Measurements from ENCODE around the gene SLC8A2. TPM values are rescaled to one million over a fixed set of nuclear protein-coding genes. Genes with fewer than 3 reads are reported as not detected.

SLC8A2 gene
- total RNA-seq, 1 donor from 2014 or later, result 115 TPM

- no peak for TF ChIP-seq CTCF (IDR thresholded peaks at IDR 0.05; ENCODE audit: partially characterized antibody, unreplicated experiment)
- H3K9me3 Mint-ChIP-seq (ENCODE audit: unreplicated experiment), result peaks cover 15% of the 10 kb centered on the region
- H3K4me1 Mint-ChIP-seq (ENCODE audit: low read depth, unreplicated experiment), result peaks cover 45% of the 10 kb centered on the region
- H3K4me3 Mint-ChIP-seq (ENCODE audit: unreplicated experiment), result no peak overlapping the region
- no peaks in the 10 kb centered on the region for H3K36me3 Mint-ChIP-seq (ENCODE audit: unreplicated experiment)
- no peak overlapping the region for H3K27ac Mint-ChIP-seq (ENCODE audit: unreplicated experiment)
- peaks cover 8% of the 10 kb centered on the region for H3K27me3 Mint-ChIP-seq (ENCODE audit: unreplicated experiment)
- no peak for DNase-seq
Observed at GRCh38 chr19:47503826-47504150, 32.1 kb upstream of the SLC8A2 start.

GRCh38 chr19:47503130-47503825 is 31.6 kb upstream of the SLC8A2 start:
- Mint-ChIP-seq H3K27me3 (ENCODE audit: unreplicated experiment) (peaks cover 8% of the 10 kb centered on the region), H3K9me3 (ENCODE audit: unreplicated experiment) (peaks cover 18% of the 10 kb centered on the region), H3K27ac (ENCODE audit: unreplicated experiment) (peak overlapping the region; percentile 12), H3K36me3 (ENCODE audit: unreplicated experiment) (no peaks in the 10 kb centered on the region), H3K4me3 (ENCODE audit: unreplicated experiment) (no peak overlapping the region), H3K4me1 (ENCODE audit: low read depth, unreplicated experiment) (peaks cover 46% of the 10 kb centered on the region)
- no peak for TF ChIP-seq CTCF (IDR thresholded peaks at IDR 0.05; ENCODE audit: partially characterized antibody, unreplicated experiment)
- no peak for DNase-seq

GRCh38 chr19:47499863-47500830 is 28.5 kb upstream of the SLC8A2 start:
- H3K27me3 Mint-ChIP-seq (ENCODE audit: unreplicated experiment), result peaks cover 10% of the 10 kb centered on the region
- no peaks in the 10 kb centered on the region for H3K36me3 Mint-ChIP-seq (ENCODE audit: unreplicated experiment)
- no peak for TF ChIP-seq CTCF (IDR thresholded peaks at IDR 0.05; ENCODE audit: partially characterized antibody, unreplicated experiment)
- H3K4me3 Mint-ChIP-seq (ENCODE audit: unreplicated experiment), result peak overlapping the region; percentile 77
- no peak for DNase-seq
- peaks cover 17% of the 10 kb centered on the region for H3K9me3 Mint-ChIP-seq (ENCODE audit: unreplicated experiment)
- peak overlapping the region; percentile 93 for H3K27ac Mint-ChIP-seq (ENCODE audit: unreplicated experiment)
- H3K4me1 Mint-ChIP-seq (ENCODE audit: low read depth, unreplicated experiment), result peaks cover 58% of the 10 kb centered on the region

GRCh38 chr19:47499371-47499770 is 27.7 kb upstream of the SLC8A2 start:
- TF ChIP-seq CTCF (IDR thresholded peaks at IDR 0.05; ENCODE audit: partially characterized antibody, unreplicated experiment), result no peak
- H3K4me3 Mint-ChIP-seq (ENCODE audit: unreplicated experiment), result peak overlapping the region; percentile 63
- peaks cover 20% of the 10 kb centered on the region for H3K9me3 Mint-ChIP-seq (ENCODE audit: unreplicated experiment)
- H3K4me1 Mint-ChIP-seq (ENCODE audit: low read depth, unreplicated experiment), result peaks cover 58% of the 10 kb centered on the region
- no peaks in the 10 kb centered on the region for H3K36me3 Mint-ChIP-seq (ENCODE audit: unreplicated experiment)
- DNase-seq, result no peak
- peaks cover 12% of the 10 kb centered on the region for H3K27me3 Mint-ChIP-seq (ENCODE audit: unreplicated experiment)
- H3K27ac Mint-ChIP-seq (ENCODE audit: unreplicated experiment), result peak overlapping the region; percentile 93

GRCh38 chr19:47498561-47498960 is 26.9 kb upstream of the SLC8A2 start:
- Mint-ChIP-seq H3K9me3 (ENCODE audit: unreplicated experiment) (peaks cover 20% of the 10 kb centered on the region), H3K27me3 (ENCODE audit: unreplicated experiment) (peaks cover 12% of the 10 kb centered on the region), H3K27ac (ENCODE audit: unreplicated experiment) (peak overlapping the region; percentile 93)

More at GRCh38 chr19:47498561-47498960, 26.9 kb upstream of the SLC8A2 start:
- peaks cover 59% of the 10 kb centered on the region for H3K4me1 Mint-ChIP-seq (ENCODE audit: low read depth, unreplicated experiment)
- H3K36me3 Mint-ChIP-seq (ENCODE audit: unreplicated experiment), result no peaks in the 10 kb centered on the region
- DNase-seq, result no peak
- no peak overlapping the region for H3K4me3 Mint-ChIP-seq (ENCODE audit: unreplicated experiment)
- no peak for TF ChIP-seq CTCF (IDR thresholded peaks at IDR 0.05; ENCODE audit: partially characterized antibody, unreplicated experiment)

Measured in glutamatergic neuron (in vitro differentiated cells).